ENCODE measurements around the gene PIK3C2A. TPM values are rescaled to one million over a fixed set of nuclear protein-coding genes. Genes with fewer than 3 reads are reported as not detected.

PIK3C2A gene
- total and polyA plus RNA-seq, 2 of the 13 experiments (the other 11 are each of a cell fraction or from before 2014, with no cell fraction given) = 27.5 to 49.9 TPM

GRCh38 chr11:17197431-17197898 lies 10.3 kb downstream of the PIK3C2A start (continued):
- TF ChIP-seq ZNF580 (CRISPR knock-in tag; IDR thresholded peaks at IDR 0.05; ENCODE audit: borderline replicate concordance, low read depth) = no peak
- no peak; the same call in 1 of the 2 replicates for TF ChIP-seq ZBTB21 (CRISPR knock-in tag; IDR thresholded peaks at IDR 0.05)
- TF ChIP-seq HHEX (CRISPR knock-in tag; IDR thresholded peaks at IDR 0.05) = no peak
- TF ChIP-seq ELK4 (CRISPR knock-in tag; IDR thresholded peaks at IDR 0.05; ENCODE audit: borderline replicate concordance) = no peak
- no peak for TF ChIP-seq NONO (IDR thresholded peaks at IDR 0.05)
- no peak for TF ChIP-seq NONO (CRISPR knock-in tag; conservative IDR thresholded peaks at IDR 0.05)
- no peak for TF ChIP-seq ZNF451 (CRISPR knock-in tag; IDR thresholded peaks at IDR 0.05)
- no peak for TF ChIP-seq ZNF691 (CRISPR knock-in tag; IDR thresholded peaks at IDR 0.05; ENCODE audit: borderline replicate concordance, low read depth)
- TF ChIP-seq ZHX2 (IDR thresholded peaks at IDR 0.05; ENCODE audit: low read depth) = no peak
- no peak for TF ChIP-seq ZHX2 (CRISPR knock-in tag; IDR thresholded peaks at IDR 0.05; ENCODE audit: borderline replicate concordance)
- TF ChIP-seq MAFK (conservative IDR thresholded peaks at IDR 0.05 in 1 of 2, IDR thresholded peaks at IDR 0.05 in 1 of 2; ENCODE audit: low read length in 2 of 2) = peak; percentile 99 to 100
- no peak for TF ChIP-seq BCL3 (CRISPR knock-in tag; IDR thresholded peaks at IDR 0.05)
- no peak for TF ChIP-seq EED (CRISPR knock-in tag; IDR thresholded peaks at IDR 0.05)
- no peak for TF ChIP-seq PRMT3 (CRISPR knock-in tag; IDR thresholded peaks at IDR 0.05; ENCODE audit: borderline replicate concordance, low read depth)
- no peak for TF ChIP-seq ZMYM4 (CRISPR knock-in tag; IDR thresholded peaks at IDR 0.05)
- peak; percentile 69 for TF ChIP-seq HOMEZ (CRISPR knock-in tag; IDR thresholded peaks at IDR 0.05; ENCODE audit: low read depth)

Measured in HepG2 (cell line).